ELR (cell line): Measurements from ENCODE around the gene NRM.
A peak's percentile ranks its signal among the peaks of the same experiment; 100 is the strongest.
"Not testable (repeated sequence)": the region's sequence is repeated elsewhere in the genome, so short reads cannot be mapped to it uniquely, and the experiment has no call there.

Experiments
- DNase-seq: peaks from one replicate; pipeline ENCODE4 v3.0.0-alpha.2; 2015; ENCODE audit warnings: low read depth

The NRM gene

DNA sequence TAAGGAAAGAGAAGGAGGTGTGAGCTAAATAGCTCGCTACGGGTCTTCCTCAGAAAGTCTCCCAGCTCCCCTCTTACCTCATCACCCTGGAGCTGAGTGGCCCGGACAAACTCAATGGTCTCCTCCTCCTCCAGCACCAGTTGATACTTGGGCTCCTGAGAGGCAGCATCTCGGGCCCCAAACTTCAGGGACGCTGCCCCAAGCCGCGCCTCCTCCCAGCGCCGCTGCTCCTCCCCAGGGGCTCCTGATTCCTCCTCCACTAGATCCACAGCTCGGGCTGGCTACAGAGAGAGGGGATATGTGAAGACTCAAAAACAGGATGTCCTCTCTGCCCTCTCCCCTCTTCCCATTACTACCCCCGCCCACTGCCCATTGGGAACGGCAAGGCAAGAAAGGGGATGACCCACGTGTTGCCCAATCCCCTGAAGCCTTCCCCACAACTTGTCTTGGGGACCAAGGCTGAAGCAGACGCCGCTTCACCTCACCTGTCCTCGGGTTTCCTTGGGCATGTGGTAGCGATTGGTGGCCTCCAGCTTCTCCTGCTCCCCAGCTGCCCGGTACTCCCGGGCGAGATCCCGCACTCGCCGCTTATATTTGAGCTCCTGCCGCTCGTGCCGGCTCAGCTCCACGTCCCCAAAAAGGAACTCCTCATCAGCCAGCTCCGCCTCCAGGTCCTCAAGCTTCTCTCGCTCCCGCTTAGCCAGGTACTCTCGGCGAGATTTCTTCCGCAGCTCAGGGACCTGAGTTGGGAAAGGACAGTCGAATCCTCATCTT, 25.6 kb downstream of the NRM start:
- DNase-seq, result no peak

DNA sequence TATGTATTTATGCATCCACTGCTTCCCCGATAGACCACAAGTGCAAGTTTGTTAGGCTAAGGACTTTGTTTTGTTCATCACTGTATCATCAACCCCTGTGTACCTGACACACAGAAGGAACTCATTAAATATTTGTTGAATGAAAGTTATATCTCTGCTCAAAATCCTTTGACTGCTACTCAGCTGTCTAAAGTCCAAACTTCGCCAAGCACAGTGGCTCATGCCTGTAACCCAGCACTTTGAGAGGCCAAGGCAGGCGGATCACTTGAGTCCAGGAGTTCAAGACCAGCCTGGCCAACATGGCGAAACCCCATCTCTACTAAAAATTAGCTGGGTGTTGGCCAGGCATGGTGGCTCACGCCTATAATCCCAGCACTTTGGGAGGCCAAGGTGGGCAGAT, 32.9 kb downstream of the NRM start:
- DNase-seq, result not testable (repeated sequence)

DNA sequence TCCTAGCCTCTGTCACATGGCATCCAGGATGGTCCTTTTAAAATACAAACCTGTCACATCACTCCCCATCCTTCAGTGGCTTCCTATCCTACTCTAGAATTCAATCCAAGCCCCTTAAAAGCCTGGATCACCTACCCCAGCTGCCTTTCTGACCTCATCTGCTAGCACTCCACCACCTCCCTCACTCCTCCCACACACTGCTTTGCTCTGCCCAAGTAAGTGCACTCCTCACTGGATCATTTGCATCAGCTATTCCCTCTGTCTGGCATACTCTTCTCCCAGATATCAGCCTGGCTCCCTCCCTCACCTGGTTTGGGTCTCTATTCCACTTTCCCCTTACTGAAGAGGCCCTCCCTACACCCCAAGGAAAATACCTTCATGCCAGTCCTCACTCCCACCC, 33.3 kb downstream of the NRM start:
- DNase-seq, result no peak

DNA sequence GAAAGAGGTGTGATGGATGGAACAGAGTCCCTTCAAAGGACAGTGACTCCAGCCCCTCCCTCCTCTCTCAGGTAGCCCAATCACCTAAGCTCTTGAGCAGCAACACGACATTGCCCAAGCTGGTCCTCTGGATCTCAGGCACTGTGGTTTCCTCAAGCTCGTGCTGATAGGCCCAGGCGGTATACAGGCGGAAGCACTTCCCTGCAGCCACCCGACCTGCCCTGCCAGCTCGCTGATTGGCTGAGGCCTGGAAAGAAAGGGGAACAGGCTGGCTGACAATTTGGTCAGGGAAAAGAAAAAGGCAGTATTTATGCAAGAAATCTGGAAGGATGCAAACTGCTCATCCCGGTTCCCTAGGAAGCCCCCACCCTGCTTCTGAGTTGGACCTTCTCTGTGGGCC, 34.3 kb downstream of the NRM start:
- no peak for DNase-seq

DNA sequence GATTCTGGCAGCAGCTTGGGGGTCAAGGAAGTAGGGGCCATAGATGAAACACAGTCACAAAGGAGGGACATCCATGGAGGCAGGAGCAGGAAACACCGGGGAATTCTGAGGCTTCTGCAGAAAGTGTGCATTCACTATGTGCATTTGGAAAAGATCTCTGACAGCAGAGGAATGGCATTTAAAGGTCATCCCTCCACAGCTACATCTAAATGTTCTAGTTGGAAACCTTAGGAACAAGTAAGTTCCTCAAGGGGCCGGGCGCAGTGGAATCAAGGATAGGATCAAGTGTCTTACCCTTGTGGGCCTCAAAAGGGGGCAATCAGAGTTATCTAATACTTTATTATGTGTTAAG, 35.1 kb downstream of the NRM start:
- DNase-seq, result no peak

DNA sequence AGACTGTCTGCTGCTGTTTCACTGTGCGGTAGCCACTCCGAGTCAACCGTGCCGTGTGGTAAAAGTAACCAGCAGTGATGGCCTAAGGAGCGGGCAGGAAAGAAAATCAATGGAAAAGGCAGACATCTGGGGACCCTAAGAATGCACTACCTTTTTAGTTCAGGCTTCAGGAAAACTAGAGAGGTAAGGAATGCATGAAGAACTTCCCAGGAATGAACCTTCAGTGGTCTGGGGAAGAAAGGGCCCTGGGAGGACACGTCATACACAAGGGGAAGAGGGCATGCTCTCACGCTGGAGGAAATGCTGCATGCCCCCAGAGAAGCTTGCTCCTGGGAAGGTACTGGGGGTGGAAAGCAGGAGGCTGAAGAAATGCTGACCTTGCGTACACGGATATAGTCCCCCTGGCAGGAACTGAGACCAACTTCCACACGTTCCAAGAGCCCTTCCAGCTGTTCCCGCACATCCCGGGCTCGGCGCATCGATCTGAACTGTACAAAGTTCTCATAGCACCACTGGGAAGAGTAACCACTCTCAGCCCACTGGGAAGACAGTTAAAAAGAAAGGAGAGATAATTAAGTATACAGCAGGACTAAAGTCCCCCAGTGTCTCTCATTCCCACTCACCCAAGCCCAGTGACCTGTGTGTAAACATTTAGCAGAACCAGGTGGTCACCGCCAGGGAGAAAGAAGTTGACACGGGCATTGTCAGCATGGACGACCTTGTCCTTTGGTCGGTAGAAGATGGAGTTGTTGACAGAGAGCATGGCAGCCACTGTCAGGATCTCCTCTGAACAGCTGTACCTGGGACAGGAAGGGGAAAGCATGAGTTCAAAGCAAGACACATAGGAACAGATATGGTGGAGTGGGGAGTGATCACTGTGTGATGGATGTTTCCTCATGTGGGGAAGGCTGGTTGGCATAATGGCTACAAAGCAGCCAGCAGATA, 35.7 kb downstream of the NRM start:
- DNase-seq, result no peak

DNA sequence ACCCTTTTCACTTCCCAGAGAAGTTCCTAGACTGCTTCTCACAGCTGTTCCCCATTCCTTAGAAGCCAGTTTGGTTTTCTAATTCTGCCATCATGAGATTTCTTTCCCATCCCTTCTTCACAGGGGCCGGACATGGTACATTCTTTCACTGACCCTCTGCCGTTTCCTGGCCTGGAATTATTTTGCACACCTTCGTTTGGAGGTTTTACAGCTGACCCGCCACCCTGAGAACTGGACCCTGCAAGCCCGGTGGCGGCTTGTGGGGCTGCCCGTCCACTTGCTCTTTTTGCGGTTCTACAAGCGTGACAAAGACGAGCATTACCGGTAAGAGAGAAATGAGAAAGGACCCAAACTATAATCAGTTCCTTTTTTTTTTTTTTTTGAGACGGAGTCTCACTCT, 39.6 kb downstream of the NRM start:
- no peak for DNase-seq

DNA sequence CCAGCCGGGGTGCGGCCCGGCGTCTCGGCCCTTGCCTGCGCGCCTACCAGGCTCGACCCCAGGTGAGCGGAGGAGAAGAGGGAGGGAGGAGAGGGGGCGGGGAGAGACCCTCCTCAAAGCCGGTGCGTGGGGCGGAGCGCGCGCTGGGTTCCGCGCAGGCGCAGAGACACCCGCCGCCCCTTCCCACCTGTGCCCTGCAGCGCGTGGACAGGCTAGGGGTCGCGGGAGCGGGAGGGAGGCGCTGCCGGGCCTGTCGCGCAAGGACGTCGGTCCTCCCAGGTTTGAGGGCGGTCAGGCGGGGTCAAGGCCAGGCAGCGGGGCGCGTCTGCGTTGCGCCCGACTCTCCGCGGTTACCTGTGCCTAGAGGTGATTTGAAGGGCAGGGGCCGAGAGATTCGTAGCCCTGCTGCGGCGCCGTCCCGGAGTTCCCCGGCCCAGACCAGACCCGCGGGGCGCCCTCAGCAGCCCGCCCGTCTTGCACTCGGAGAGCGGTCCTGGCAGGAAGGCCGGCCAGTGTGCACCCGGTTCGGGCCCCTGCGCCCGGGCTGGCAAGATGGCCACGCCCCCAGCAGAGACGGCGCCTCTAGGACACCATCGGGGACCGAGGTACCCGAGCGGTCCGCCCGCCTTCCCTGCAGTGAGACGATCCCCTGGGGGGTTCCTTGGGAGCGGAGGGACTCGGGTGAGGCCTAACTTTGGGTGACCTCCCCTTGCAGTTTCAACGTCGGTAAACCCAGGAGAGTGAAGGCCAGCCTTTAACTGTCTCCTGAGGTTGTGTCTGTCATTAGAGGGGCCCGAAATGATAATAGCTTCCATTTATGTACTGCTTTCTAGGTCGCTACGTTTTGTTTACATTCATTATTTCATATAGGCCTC, 43.3 kb downstream of the NRM start:
- DNase-seq, result peak; percentile 75

DNA sequence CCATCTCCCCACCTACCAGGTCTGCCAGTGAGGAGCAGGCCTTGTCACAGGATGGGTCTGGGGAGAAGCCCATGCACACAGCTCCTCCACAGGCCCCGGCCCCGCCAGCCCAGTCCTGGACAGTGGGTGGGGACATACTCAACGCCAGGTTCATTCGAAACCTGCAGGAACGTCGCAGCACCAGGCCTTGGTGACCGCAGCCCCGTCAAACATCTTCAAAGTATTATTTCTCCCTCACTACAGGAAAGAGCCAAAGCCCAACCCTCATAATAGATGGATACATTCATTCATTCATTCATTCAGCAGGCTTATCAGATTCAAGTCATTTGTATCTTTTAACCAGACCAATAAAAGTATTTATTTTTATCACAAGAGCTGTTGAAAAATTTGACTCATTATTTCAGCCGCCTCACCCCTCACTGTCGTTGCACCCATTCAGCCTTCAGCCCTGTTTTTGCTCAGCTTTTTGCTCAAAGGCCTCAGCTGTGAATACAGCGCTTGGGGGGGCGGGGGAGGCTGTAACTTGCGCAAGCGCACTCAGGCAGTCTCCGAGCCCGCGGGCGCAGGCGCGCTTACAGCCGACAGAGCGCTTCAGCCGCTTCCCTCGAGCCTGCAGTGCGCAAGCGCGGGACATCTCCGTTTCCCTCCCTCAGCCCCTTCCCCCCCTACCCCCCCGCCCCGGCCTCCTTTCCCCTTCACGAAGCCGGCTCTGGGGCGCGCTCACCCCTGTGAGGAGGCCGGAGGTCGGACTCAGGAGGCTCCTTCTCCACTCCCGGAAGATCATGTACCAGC, 44.1 kb downstream of the NRM start, which contains the start of gene C6orf136:
Gene C6orf136 (plus strand): TSS at position 684 of the 792 bp plus-strand sequence. CDS start 99 bp downstream, at position 783.
- DNase-seq, result peak; percentile 95

DNA sequence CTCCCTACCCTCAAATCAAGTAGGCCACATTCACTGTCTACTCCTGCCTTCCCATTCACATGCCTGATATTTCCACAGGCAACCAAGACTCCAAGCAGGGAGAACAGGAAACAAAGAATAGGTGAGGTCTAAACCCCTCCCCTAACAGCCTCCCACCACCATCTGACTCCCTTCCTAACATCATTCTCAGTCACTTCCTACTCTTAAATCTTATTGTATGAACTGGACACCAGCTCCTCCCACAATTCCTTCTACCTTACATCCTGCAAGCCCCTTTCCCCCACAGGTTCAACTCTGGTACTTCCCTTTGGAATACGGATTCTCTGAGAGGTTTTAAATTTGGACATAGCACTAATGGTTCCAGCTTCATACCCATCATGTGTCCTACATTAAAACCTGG, 44.8 kb downstream of the NRM start:
- peak; percentile 13 for DNase-seq

DNA sequence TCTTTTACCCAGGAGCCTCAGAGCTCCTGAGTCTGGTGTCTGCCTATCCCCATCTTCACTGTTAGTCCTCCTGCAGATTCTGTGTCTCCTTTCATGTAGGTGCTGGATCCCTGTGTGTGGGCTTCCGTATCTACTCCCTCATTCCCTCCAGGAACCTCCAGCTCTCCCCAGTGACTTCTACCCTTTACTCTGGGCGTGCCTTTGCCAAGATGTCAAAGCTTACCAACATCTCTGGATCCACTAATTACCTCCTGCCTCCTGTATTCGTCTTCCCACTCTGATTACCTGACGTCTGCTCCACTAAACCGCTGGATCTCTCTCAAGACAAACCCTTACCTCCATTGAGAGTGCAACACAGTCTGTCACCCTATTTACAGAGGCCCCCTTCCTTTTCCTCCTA, 46.0 kb downstream of the NRM start:
- DNase-seq, result no peak

DNA sequence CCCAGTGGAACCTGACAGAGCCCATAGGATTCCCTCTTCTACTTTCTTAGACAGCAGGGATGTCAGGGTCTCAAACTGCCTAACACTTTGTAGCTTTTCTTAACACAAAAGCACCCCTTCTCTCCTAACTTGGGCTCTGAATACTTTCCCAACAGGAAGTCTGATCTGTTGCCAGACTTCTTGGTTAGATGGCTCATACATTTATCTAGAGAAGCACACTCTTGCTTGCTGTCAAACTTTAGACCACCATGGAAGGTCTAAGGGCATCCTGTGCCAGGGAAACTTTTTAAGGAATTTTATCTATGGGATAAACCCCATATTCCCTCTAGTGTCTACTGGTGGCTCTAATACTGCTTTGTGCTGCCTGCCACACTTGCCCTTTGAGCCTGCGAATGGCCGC, 47.1 kb downstream of the NRM start:
- DNase-seq, result no peak

DNA sequence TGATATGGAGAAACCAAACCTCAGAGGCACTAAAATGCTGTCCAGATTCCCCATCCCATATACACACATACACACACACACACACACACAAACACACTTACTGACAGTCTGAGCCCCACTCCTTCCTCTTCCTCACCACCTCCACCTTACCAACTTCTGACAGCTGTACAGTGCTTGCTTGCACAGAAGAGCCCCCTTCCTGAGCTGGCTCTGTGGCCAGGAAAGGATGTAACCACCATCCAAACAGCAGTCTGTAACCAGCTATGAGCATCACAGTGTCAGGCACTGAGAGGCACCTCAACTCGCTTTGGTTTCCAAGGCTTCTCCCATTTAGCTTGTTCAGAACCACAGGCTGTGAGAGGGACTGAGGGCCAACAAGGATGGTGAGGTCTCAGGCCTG, 49.7 kb downstream of the NRM start:
- no peak for DNase-seq

DNA sequence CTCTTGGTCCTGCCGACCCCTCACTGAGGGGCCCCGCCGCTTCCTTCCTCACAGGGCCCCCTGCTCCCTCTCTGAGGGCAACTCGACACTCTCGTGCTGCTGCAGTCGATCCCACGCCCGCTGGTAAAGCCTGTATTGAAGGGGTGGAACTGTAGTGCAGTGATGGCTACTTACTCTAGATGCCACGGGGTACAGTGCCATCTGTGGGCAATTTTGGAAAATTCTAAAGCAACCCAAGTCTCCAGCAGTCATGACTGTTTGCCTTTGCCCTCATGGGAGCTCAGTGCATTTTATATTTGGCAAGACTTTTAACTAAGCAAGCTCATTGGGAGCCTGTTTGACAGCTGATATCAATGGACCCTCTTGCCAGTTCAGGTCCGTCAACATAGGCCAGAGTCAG, 50.3 kb downstream of the NRM start:
- DNase-seq, result no peak
